ENCODE data around the gene FAF1.

DNA sequence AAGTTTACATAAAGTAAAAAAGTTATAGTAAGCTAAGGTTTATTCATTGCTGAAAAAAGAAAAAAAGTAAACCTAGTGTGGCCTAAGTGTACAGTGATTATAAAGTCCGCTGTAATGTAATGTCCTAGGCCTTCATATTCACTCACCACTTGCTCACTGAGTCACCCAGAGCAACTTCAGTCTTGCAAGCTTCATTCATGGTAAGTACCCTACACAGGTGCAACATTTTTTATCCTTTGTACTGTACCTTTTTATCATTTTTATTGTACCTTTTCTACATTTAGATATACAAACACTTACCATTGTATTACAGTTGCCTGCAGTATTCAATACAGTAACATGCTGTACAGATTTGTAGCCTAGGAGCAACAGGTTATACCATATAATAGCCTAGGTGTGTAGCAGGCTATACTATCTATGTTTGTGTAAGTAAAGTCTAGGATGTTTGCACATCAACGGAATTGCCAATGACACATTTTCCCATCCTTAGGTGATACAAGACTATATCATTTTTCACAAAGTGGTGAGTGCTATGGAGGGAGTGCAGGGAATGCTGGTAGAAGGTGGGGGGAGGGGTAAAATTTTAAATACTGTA, 478.8 kb downstream of the FAF1 start:
- TF ChIP-seq POLR2AphosphoS5 (IDR thresholded peaks at IDR 0.05), result no peak
- TF ChIP-seq, protein P1, sequence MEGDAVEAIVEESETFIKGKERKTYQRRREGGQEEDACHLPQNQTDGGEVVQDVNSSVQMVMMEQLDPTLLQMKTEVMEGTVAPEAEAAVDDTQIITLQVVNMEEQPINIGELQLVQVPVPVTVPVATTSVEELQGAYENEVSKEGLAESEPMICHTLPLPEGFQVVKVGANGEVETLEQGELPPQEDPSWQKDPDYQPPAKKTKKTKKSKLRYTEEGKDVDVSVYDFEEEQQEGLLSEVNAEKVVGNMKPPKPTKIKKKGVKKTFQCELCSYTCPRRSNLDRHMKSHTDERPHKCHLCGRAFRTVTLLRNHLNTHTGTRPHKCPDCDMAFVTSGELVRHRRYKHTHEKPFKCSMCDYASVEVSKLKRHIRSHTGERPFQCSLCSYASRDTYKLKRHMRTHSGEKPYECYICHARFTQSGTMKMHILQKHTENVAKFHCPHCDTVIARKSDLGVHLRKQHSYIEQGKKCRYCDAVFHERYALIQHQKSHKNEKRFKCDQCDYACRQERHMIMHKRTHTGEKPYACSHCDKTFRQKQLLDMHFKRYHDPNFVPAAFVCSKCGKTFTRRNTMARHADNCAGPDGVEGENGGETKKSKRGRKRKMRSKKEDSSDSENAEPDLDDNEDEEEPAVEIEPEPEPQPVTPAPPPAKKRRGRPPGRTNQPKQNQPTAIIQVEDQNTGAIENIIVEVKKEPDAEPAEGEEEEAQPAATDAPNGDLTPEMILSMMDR (IDR thresholded peaks at IDR 0.05), result no peak
- TF ChIP-seq POLR2A (IDR thresholded peaks at IDR 0.05; ENCODE audit: low read depth), result no peak

All from esophagus muscularis mucosa (tissue), 3 donors.